HG03039 (cell line): ENCODE data around the gene KCNN3.

Experiments used
- ATAC-seq: cut with Tn5 transposase; IDR thresholded peaks from one replicate; pipeline ENCODE4 v1.9.1; 2021; ENCODE audit warnings: mild to moderate bottlenecking, moderate library complexity; ENCODE audit not compliant: unreplicated experiment

The KCNN3 gene

GRCh38 chr1:154752273-154753030 lies 117.6 kb downstream of the KCNN3 start:
- ATAC-seq: no peak

- ATAC-seq: no peak
Observed at GRCh38 chr1:154751690-154752089, 118.4 kb downstream of the KCNN3 start.

- no peak for ATAC-seq
Observed at GRCh38 chr1:154750681-154751665, 119.1 kb downstream of the KCNN3 start.

GRCh38 chr1:154749078-154749760 lies 120.9 kb downstream of the KCNN3 start:
- no peak for ATAC-seq

GRCh38 chr1:154748405-154748775 lies 121.7 kb downstream of the KCNN3 start:
- no peak for ATAC-seq

- ATAC-seq: peak; percentile 72
Observed at GRCh38 chr1:154747740-154748404, 122.2 kb downstream of the KCNN3 start.

- no peak for ATAC-seq
Observed at GRCh38 chr1:154747380-154747739, 122.7 kb downstream of the KCNN3 start.

GRCh38 chr1:154746622-154747299 lies 123.3 kb downstream of the KCNN3 start:
- no peak for ATAC-seq

GRCh38 chr1:154745750-154746425 lies 124.2 kb downstream of the KCNN3 start:
- no peak for ATAC-seq

GRCh38 chr1:154745286-154745731 lies 124.8 kb downstream of the KCNN3 start:
- no peak for ATAC-seq

- ATAC-seq: no peak
Observed at GRCh38 chr1:154744352-154745035, 125.6 kb downstream of the KCNN3 start.

- no peak for ATAC-seq
Observed at GRCh38 chr1:154743526-154744036, 126.5 kb downstream of the KCNN3 start.

GRCh38 chr1:154742606-154743005 lies 127.5 kb downstream of the KCNN3 start:
- no peak for ATAC-seq

- ATAC-seq: no peak
Observed at GRCh38 chr1:154741741-154742495, 128.2 kb downstream of the KCNN3 start.

GRCh38 chr1:154741327-154741726 lies 128.8 kb downstream of the KCNN3 start:
- no peak for ATAC-seq

GRCh38 chr1:154739654-154740053 lies 130.4 kb downstream of the KCNN3 start:
- ATAC-seq: no peak

- no peak for ATAC-seq
Observed at GRCh38 chr1:154736841-154737240, 133.2 kb downstream of the KCNN3 start.

GRCh38 chr1:154735804-154736168 lies 134.3 kb downstream of the KCNN3 start:
- no peak for ATAC-seq
